Measurements from ENCODE around the gene PNLIPRP2.

PNLIPRP2 gene

DNA sequence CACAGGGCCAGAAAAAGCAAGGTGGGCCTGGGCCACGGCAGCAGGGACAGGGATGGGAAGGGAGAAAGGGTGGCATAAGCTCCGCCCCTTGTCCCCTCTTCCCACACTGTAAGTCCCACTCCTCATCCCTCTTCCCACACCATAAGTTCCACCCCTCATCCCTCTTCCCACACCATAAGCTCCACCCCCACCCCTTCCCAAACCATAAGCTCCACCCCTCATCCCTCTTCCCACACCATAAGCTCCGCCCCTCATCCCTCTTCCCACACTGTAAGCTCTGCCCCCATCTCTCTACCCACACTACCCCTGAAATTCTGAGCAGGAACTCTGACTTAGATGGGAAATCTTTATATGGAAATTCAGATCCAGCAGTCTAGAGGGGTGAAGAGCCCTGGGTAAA lies 65.9 kb downstream of the PNLIPRP2 start:
- DNase-seq, result no peak

DNA sequence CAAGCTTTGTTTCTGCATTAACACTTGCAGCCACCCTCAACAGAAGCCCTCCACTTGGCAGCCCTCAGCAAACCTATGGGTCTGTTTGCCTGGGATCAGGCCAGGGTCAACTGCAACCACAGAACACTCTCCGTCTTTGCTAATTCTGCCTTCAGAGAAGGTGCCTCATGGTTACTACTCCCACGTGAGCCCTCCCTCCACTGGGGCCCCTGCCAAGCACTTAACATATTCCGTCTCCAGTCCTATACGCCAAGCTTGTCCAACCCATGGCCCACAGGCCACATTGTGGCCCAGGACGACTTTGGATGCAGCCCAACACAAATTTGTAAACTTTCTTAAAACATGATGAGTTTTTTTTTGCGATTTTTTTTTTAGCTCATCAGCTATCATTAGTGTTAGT lies 66.9 kb downstream of the PNLIPRP2 start:
- DNase-seq, result no peak

DNA sequence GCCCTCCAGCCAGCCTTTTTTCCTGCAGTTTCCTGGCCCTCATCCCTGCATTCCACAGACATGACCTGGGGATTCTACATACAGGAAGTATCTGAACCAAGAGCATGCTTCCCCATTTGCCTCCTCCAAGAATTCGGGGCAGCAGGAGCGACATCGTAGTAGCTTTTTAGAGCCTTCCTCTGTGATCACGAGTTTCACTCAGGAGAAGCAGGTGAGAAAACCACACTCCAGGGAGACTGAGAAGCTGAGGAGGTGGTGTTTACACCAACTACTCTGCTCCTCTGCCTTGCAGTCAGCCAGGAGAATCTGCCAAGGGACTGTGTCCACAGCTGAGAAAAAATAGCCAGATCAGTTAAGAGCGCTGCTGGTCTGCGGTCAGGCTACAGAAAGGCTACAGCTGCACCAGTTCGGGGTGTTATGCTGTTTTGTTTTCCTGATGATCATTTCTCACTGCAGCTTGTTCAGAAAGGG lies 67.5 kb downstream of the PNLIPRP2 start:
- peak; percentile 75 for DNase-seq

DNA sequence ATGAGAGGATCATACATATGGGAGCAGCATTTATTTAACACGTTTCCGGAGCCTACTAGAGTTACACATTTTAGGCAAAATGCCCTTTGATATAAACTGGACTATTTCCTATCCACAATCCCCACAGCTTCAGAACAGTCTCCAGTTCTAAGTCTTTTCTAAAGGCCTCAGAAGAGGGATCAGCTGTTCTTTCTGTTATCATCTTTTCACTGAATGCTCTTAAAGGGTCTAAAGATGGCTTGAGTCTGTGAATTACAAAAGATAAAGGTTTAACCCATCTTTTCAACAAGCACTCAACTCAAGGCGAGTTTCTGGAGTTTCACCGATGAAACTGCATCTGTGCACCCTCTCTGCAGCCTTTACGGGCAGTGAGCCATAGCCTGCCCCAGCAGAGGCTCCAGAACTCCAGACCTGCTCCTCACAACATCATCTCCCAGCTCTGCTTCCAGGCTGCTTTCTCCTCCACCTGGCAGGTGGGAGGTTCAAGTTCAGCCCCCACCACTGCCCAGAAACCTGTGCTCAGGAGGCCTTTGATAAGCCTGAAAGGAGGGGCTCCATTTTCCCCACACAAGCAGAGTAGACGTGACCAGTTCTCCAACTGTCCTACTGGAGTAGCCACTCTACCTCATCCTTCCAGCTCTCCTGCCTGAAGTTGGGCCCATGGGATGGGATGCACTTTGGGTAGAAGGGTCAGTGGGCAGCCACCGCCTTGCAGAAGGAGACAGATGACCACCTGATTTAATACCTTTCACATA lies 68.2 kb downstream of the PNLIPRP2 start:
- DNase-seq, result no peak

DNA sequence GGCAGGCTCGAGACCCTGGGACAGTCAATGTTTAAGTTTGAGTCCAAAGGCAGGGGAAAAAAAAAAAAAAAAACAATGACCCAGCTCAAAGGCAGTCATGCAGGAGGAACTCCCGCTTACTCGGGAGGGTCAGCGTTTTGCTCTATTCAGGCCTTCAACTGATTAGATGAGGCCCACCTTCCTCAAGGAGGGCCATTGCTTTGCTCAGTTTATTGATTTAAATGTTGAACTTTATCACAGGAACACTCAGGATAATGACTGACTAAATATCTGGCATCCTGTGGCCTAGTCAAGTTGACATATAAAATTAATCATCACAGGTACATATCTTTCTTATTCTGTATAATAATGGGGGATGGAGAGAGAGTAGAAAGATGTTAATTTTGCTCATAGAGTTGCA lies 69.0 kb downstream of the PNLIPRP2 start:
- DNase-seq, result no peak

DNA sequence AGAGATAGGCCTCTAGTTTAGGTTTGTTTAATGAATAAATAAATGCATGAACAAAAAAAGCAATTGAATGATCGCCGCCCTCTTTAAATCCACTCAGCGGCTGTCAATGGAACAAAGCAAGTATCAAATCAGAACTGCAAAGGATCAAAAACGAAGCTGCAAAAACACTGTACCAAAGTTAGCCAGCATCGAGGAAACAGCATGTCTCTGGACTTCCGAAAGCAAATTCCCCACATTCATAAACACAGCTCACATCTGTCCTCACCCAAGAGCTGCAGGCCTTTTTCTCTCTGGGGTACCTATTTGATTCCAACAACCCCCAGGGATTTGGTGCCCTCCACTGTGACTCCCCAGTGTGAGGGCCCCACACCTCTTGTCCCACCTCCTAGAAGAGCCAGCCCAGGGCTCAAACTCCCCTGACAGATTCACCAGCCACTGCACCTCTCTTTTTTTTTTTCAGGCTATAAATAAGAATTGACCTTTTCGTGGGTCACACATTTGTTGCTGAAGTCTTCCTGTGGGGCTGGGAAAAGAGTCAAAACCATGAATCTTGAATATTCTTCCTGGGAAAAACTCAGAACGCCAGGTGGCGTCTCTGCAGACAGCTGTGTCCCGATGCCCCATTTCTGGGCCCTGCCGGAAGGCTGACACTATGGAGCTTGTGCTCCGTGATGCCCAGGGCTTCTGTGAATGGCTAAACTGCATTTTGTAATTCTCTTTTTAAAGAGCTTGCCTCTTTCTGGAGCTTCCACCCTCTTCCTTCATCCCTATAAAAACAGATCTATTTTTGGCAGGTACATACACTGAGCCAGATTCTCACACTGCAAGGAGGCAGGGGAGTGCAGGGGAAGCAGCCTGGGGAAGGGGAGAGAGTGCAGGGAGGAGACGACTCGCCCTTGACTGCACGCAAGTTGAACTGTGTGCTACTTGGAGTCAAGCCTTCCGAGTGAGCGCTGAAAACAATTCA lies 69.9 kb downstream of the PNLIPRP2 start:
- no peak for DNase-seq

DNA sequence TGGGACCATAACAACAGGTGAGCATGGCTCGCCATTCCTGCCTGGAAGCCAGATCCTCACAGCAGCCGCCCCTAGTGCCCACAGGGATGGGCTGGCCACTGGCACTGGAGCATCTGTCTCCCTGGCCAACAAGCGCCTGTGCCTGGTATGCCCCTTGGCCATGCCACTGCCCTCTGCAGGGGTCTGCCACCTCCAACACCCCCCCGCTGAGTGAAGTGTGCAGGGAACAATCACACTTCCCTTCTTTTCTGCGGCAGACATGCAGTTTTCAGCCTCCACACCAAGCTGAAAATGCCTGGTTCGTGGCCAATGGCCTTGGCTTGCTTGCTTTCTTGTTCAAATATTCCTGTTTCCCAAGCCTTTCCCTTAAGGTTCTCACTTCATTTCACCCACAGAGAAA lies 70.9 kb downstream of the PNLIPRP2 start:
- no peak for DNase-seq

DNA sequence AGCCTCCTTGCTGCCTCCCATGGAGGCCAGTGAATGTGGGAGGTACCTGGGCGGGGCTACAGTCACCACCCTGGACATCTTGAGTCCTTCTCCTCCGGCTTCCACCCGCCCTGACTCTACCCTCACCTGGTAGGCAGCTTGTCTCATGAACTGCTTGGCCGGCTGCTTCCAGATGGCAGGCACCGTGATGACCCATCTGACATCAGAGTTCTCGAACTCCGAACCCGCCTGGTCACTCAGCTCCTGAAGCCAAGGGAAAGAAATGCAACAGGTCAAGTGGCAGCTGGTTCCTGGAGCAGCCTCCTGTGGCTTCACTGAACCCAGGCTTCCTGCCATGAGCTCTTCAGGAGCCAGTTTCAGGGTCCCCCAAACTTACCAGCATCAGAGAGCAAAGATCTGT lies 71.5 kb downstream of the PNLIPRP2 start:
- no peak for DNase-seq

DNA sequence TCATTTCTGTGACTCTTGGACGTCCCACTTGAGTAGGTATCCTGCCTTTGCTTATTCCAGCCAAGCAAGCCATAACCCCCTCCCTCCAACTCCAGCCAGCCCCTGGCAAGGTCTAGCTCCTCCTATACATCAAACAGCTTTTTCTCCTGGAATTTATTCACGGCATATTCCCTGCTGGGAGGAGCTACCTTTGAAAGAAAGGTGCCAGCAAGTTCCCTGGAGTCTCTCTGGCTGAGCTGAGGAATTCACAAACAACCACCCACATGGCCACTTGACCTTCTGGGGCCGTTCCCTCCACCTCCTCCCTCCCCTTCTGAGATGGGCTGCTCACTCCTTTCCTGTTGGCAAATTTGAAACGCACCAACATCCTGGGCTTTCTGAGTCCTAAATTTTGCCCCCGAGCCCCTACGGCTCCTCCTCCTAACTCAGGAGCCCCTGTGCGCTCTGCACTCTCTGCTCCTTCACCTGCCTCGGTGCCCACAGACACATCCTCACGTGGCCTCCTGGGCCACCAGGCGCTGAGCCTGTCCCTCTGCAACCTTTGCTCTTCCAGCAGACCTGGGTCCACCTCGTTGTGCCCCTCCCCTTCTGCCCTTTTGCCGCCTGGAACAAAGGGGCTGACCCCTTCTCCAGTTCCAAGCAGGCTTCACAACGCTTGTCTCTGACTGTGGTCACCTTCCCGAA lies 73.6 kb downstream of the PNLIPRP2 start:
- no peak for DNase-seq

All from OCI-M1 (cell line).